Naive B cell (primary cell): Measurements from ENCODE around the gene MED7. TPM values are rescaled to one million over a fixed set of nuclear protein-coding genes. Genes with fewer than 3 reads are reported as not detected.

Experiments used
- ATAC-seq, 2 donors: fragments of 150-1000 bp; cut with Tn5 transposase; 2 replicates each; pipeline ENCODE4 v1.10.0; 2021; ENCODE audit warnings: low read depth in 2 of 2, mild to moderate bottlenecking in 2 of 2, moderate library complexity in 2 of 2
- DNase-seq: peaks from one replicate; pipeline ENCODE4 v3.0.0; 2022
- H3K27ac Mint-ChIP-seq, 6 donors: one replicate each; pipeline ENCODE4 v1.8.0; 2020 to 2022; ENCODE audit warnings: mild to moderate bottlenecking in 6 of 6, mixed read lengths in 6 of 6, moderate library complexity in 5 of 6, inconsistent platforms in 2 of 6
- H3K27me3 Mint-ChIP-seq, 3 donors: one replicate each; pipeline ENCODE4 v1.8.0; 2021 to 2022; ENCODE audit warnings: mixed read lengths in 3 of 3, mild to moderate bottlenecking in 1 of 3
- H3K36me3 Mint-ChIP-seq, 2 donors: one replicate each; pipeline ENCODE4 v1.8.0; 2020 to 2022; ENCODE audit warnings: mixed read lengths in 2 of 2, inconsistent platforms in 1 of 2, mild to moderate bottlenecking in 1 of 2
- H3K4me1 Mint-ChIP-seq, 3 donors: one replicate each; pipeline ENCODE4 v1.8.0; 2020 to 2022; ENCODE audit warnings: mixed read lengths in 3 of 3, inconsistent platforms in 1 of 3, mild to moderate bottlenecking in 1 of 3, moderate library complexity in 1 of 3
- H3K4me3 Mint-ChIP-seq, 8 donors: one replicate each; pipeline ENCODE4 v1.8.0; 2020 to 2022; ENCODE audit warnings: mild to moderate bottlenecking in 8 of 8, mixed read lengths in 8 of 8, moderate library complexity in 8 of 8, inconsistent platforms in 2 of 8
- H3K9me3 Mint-ChIP-seq, 7 donors: one replicate each; pipeline ENCODE4 v1.8.0; 2020 to 2022; ENCODE audit warnings: mixed read lengths in 7 of 7, mild to moderate bottlenecking in 5 of 7, inconsistent platforms in 2 of 7, moderate library complexity in 1 of 7
- polyA plus RNA-seq, 6 donors: library from polyadenylated mRNA; unstranded; fragments of 300-500 nt; fragmentation: Illumina TruSeq; gene quantifications; one replicate each; pipeline ENCODE4 v1.2.3, GENCODE V29; 2021; ENCODE audit warnings: low read depth in 6 of 6

The MED7 gene
- polyA plus RNA-seq, 6 donors from 2014 or later: 15.9 to 22.3 (median 20.1) TPM

GRCh38 chr5:157175071-157175612 lies 32.5 kb upstream of the MED7 start:
- Mint-ChIP-seq H3K36me3 (peaks cover 5 to 6% of the 10 kb centered on the region in 2 donors), H3K27ac (no peak overlapping the region), H3K9me3 (peaks cover 3 to 11% (median 6%) of the 10 kb centered on the region in 7 donors), H3K4me3 (no peak overlapping the region), H3K4me1 (peaks cover 14 to 27% (median 23%) of the 10 kb centered on the region in 3 donors), H3K27me3 (no peaks in the 10 kb centered on the region)
- ATAC-seq (no peak), DNase-seq (no peak)

DNA sequence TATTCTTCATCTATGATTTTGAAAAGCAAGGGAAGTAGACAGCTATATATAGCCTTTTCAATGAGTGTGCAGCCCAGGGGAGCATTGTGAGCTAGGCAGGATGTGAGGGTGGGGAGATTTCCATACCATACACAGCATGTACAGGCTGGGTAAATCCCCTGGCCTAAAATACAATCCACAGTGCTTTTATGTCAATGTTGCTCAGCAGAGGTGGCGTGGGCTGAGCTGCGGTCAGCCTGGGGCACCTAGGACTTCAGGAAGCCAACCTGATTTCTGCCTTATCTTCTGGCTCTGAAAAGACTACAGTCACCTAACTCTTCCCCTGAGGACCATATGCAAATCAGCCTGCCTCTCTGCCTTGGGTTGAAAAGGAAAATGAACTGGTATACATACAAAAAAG lies 29.7 kb upstream of the MED7 start:
- Mint-ChIP-seq H3K4me1 (peaks cover 14 to 30% (median 23%) of the 10 kb centered on the region in 3 donors), H3K9me3 (peaks cover 3 to 18% (median 9%) of the 10 kb centered on the region in 7 donors), H3K4me3 (peak overlapping the region; percentile 31 to 81 (median 71)), H3K36me3 (peaks cover 6 to 8% of the 10 kb centered on the region in 2 donors), H3K27ac (peak overlapping the region; percentile 47 to 78 (median 66)), H3K27me3 (no peaks in the 10 kb centered on the region)
- peak; percentile 96 to 98 for ATAC-seq
- DNase-seq: peak; percentile 56

- ATAC-seq: no peak
- no peak for DNase-seq
- Mint-ChIP-seq H3K9me3 (peaks cover 3 to 18% (median 9%) of the 10 kb centered on the region in 7 donors), H3K36me3 (peaks cover 6 to 8% of the 10 kb centered on the region in 2 donors), H3K27ac (peak overlapping the region in 2 of 6 donors; percentile 29 to 31), H3K4me1 (peaks cover 14 to 32% (median 23%) of the 10 kb centered on the region in 3 donors), H3K27me3 (no peaks in the 10 kb centered on the region), H3K4me3 (no peak overlapping the region)
These were observed 25.6 kb upstream of the MED7 start for GRCh38 chr5:157168286-157168685.

GRCh38 chr5:157167214-157167621 lies 24.6 kb upstream of the MED7 start:
- H3K4me1 Mint-ChIP-seq: peaks cover 6 to 21% (median 13%) of the 10 kb centered on the region in 3 donors
- peak overlapping the region in 1 of 8 donors; percentile 4 for H3K4me3 Mint-ChIP-seq
- ATAC-seq (no peak), DNase-seq (no peak)
- no peaks in the 10 kb centered on the region for H3K27me3 Mint-ChIP-seq
- peak overlapping the region in 1 of 6 donors; percentile 27 for H3K27ac Mint-ChIP-seq
- H3K36me3 Mint-ChIP-seq: peaks cover 6 to 8% of the 10 kb centered on the region in 2 donors
- peaks cover 3 to 18% (median 9%) of the 10 kb centered on the region in 7 donors for H3K9me3 Mint-ChIP-seq

DNA sequence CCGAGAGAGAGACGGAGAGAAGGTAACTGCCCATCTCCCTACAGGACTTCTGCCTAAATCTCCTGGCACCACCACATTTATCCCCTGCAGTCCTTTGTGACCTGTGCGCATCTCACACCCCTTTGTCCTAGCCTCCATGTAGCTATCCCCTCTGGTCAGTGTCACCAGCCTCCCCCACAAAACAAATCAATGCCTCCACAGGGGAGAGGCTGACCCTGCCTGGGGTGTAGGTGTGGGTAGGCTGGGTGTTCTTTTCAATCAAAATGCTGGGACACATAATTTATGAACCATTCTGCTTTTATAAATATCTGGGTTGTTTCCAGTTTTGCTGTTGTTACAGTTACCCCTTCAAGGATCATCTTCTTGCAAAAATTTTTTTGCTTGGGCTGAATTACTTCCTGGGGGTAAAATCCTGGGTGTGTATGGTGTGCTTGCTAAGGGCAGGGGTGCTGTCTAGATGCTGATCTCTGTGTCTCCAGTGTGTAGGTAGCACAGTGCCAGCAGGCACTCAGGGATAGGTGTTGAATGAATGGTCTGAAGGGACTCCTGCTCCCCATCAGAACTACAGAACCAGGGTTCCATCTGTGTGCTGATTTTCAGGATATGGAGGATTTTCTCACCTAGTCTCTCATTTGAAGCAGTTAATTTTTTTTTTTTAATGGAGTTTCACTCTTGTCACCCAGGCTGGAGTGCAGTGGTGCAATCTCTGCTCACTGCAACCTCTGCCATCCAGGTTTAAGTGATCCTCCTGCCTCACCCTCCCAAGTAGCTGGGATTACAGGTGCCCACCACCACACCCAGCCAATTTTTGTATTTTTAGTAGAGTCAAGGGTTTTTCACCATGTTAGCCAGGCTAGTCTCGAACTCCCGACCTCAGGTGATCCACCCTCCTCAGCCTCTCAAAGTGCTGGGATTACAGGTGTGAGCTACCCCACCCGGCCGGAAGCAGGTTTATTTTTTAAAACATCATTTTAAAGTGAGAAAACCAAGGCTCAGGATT lies 23.8 kb upstream of the MED7 start, which contains the start of gene GARIN3:
GARIN3 (minus strand) TSS at position 51 of the 1,000 bp plus-strand sequence. CDS start 96 bp downstream, outside the sequence.
- Mint-ChIP-seq H3K9me3 (peaks cover 3 to 18% (median 9%) of the 10 kb centered on the region in 7 donors), H3K4me3 (peak within 1 kb of the TSS in 1 of 8 donors; percentile 5), H3K4me1 (peaks cover 0 to 15% (median 6%) of the 10 kb centered on the region in 3 donors), H3K27me3 (no peaks in the 10 kb centered on the region), H3K27ac (no peak within 1 kb of the TSS), H3K36me3 (peaks cover 6 to 8% of the 10 kb centered on the region in 2 donors)
- ATAC-seq (no peak), DNase-seq (no peak)

DNA sequence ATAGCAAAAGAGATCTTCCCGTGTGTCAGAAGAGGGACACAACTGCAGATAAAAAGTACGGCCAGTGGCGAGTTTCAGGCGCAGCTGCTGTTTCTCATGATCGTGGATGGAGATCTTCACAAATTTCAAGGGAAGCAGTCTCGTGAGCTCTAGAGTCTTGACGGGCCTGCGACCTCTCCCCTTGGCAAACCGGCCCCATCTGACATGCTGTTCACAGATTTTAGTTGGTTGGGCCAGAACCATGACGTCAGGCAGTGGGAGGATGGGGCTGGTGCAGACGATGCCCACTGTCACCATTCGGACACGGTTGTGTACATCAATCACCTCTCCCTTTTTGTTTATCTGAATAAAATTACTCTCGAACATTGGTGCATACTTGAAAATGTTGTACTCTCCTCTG lies 23.0 kb upstream of the MED7 start:
- H3K27me3 Mint-ChIP-seq: no peaks in the 10 kb centered on the region
- no peak overlapping the region for H3K27ac Mint-ChIP-seq
- H3K4me1 Mint-ChIP-seq: peaks cover 0 to 8% (median 0%) of the 10 kb centered on the region in 3 donors
- H3K4me3 Mint-ChIP-seq: no peak overlapping the region
- DNase-seq (no peak), ATAC-seq (no peak)
- peaks cover 0 to 12% (median 9%) of the 10 kb centered on the region in 7 donors for H3K9me3 Mint-ChIP-seq
- H3K36me3 Mint-ChIP-seq: peaks cover 0 to 8% of the 10 kb centered on the region in 2 donors

DNA sequence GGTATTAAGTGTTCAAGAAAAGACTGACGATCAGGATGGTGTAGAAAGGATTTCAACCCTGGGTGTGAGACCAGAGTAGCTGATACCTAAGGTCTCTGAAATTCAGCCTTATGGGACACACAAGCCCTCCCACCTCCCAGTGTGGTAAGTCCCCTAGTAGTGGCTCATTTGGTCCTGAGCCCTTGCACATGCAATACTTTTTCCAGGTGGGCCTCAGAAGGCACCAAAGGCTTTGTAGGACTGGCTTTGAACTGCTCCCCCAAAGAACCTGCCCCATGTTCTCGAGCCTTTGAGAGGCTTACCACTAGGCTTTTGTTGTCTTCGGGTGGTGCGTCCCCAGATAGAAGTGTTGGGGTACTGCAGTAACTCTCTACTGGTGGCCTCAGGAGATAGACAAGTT lies 22.6 kb upstream of the MED7 start:
- H3K4me3 Mint-ChIP-seq: no peak overlapping the region

GRCh38 chr5:157164521-157164920 lies 21.9 kb upstream of the MED7 start:
- H3K27ac Mint-ChIP-seq: no peak overlapping the region
- no peak overlapping the region for H3K4me3 Mint-ChIP-seq
- no peaks in the 10 kb centered on the region for H3K27me3 Mint-ChIP-seq
- H3K9me3 Mint-ChIP-seq: peaks cover 0 to 2% (median under 1%) of the 10 kb centered on the region in 7 donors
- DNase-seq (no peak), ATAC-seq (no peak)
- H3K4me1 Mint-ChIP-seq: peaks cover 0 to 8% (median 0%) of the 10 kb centered on the region in 3 donors
- no peaks in the 10 kb centered on the region for H3K36me3 Mint-ChIP-seq

More for the DNA sequence above, 22.6 kb upstream of the MED7 start:
- ATAC-seq (no peak), DNase-seq (no peak)
- no peaks in the 10 kb centered on the region for H3K27me3 Mint-ChIP-seq
- H3K36me3 Mint-ChIP-seq: peaks cover 0 to 4% of the 10 kb centered on the region in 2 donors
- H3K4me1 Mint-ChIP-seq: peaks cover 0 to 8% (median 0%) of the 10 kb centered on the region in 3 donors
- no peak overlapping the region for H3K27ac Mint-ChIP-seq
- H3K9me3 Mint-ChIP-seq: peaks cover 0 to 8% (median 5%) of the 10 kb centered on the region in 7 donors

DNA sequence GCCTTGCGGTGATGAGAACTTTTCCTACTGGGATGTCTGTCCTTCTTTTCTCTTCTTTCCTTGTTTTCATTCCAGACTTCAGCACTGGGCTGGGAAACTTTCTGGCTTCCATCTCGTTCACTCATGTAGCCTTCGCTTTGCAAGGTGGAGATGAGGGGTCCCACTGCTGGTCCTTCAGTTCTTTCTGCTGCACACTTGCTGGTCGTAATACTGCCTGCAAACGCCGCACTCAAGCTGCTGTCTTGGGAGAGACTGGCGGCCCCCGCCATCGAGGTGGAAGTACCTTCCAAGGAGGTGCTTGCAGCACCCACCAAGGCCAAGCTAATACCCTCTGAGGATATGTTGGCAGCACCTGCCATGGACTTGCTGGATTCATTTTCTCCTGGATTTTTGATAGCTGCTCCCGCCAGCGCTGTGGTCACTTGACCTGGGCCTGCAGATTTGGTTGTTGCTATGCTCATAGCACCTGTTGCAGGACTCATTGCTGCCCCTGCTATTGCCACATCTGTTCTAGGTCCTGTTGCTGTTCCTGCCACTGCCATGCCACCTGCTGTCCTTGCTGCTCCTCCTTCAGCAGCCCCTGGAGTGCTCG lies 20.4 kb upstream of the MED7 start:
- Mint-ChIP-seq H3K4me3 (no peak overlapping the region), H3K9me3 (no peaks in the 10 kb centered on the region), H3K27ac (peak overlapping the region in 2 of 6 donors; percentile 59 to 65), H3K4me1 (peaks cover 0 to 8% (median 0%) of the 10 kb centered on the region in 3 donors), H3K36me3 (no peaks in the 10 kb centered on the region), H3K27me3 (no peaks in the 10 kb centered on the region)
- DNase-seq: no peak
- no peak for ATAC-seq

DNA sequence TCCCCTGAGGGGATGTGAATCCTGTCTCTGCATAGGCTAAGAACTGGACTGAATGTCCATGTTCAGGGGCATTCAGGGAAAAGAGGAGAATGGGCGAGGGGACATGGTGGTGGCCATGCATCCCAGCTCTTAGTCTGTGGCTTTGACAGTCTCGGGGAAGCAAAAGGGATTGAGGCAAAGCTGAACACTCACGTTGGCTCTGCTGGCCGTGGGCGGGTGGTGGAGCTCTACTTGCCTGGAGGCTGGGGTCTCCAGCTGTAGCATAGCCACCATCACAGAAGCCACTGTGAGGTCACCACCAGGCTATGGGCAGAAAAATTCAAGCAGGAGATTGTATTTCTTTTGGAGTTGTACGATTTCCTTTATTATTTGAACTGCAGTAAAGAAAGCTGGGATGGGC lies 19.3 kb upstream of the MED7 start:
- Mint-ChIP-seq H3K27me3 (no peaks in the 10 kb centered on the region), H3K36me3 (no peaks in the 10 kb centered on the region), H3K9me3 (no peaks in the 10 kb centered on the region), H3K4me1 (peaks cover 0 to 2% (median 0%) of the 10 kb centered on the region in 3 donors), H3K4me3 (no peak overlapping the region), H3K27ac (no peak overlapping the region)
- no peak for ATAC-seq
- DNase-seq: no peak

- DNase-seq (no peak), ATAC-seq (no peak)
- H3K27ac Mint-ChIP-seq: no peak overlapping the region
These were observed 17.3 kb upstream of the MED7 start for GRCh38 chr5:157160001-157160400.

DNA sequence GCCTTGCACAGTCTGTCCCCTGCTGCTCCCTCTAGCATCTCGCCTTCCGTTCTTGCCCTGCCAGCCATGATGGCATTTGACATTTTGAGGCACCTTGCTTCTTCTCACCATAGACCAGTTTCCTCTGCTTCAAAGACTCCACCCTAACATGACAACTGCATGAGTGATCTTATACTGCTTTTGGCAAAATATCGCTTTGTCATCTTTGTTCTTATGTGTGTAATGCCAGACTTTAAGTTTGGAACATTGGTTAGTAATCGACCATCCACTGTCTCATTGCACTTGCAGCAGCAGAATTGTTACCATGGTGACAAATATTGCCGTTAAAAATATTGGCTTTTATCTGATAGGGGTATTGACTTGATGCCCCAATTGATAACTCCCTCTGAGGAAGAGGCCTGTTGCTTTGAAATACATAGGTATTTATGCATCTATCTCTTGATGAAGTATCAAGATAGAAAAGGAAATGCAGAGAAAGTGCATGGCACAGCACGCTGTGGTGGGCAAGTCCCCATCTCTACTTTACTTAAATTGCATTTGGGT lies 16.6 kb upstream of the MED7 start:
- Mint-ChIP-seq H3K36me3 (no peaks in the 10 kb centered on the region), H3K27ac (peak overlapping the region in 1 of 6 donors; percentile 43), H3K27me3 (no peaks in the 10 kb centered on the region), H3K4me1 (no peaks in the 10 kb centered on the region), H3K9me3 (no peaks in the 10 kb centered on the region), H3K4me3 (no peak overlapping the region)
- DNase-seq (no peak), ATAC-seq (no peak)

More at GRCh38 chr5:157160001-157160400, 17.3 kb upstream of the MED7 start:
- H3K27me3 Mint-ChIP-seq: no peaks in the 10 kb centered on the region
- H3K4me3 Mint-ChIP-seq: no peak overlapping the region
- no peaks in the 10 kb centered on the region for H3K9me3 Mint-ChIP-seq
- no peaks in the 10 kb centered on the region for H3K4me1 Mint-ChIP-seq
- H3K36me3 Mint-ChIP-seq: no peaks in the 10 kb centered on the region
